Osteocyte (in vitro differentiated cells): ENCODE data around the gene SLC23A2. TPM values are rescaled to one million over a fixed set of nuclear protein-coding genes. Genes with fewer than 3 reads are reported as not detected.

ENCODE experiments used
- DNase-seq: peaks from one replicate; pipeline ENCODE4 v3.0.0; 2021; ENCODE audit warnings: mixed read lengths; ENCODE audit not compliant: unreplicated experiment; ENCODE audit errors: extremely low spot score
- H3K27ac Mint-ChIP-seq: one replicate; pipeline ENCODE4 v1.8.0; 2021; ENCODE audit warnings: mild to moderate bottlenecking, mixed read lengths; ENCODE audit not compliant: unreplicated experiment
- H3K27me3 Mint-ChIP-seq: one replicate; pipeline ENCODE4 v1.8.0; 2021; ENCODE audit warnings: mixed read lengths; ENCODE audit not compliant: unreplicated experiment
- H3K36me3 Mint-ChIP-seq: one replicate; pipeline ENCODE4 v1.8.0; 2021; ENCODE audit warnings: mixed read lengths; ENCODE audit not compliant: unreplicated experiment
- H3K4me1 Mint-ChIP-seq: one replicate; pipeline ENCODE4 v1.8.0; 2021; ENCODE audit warnings: mixed read lengths; ENCODE audit not compliant: unreplicated experiment
- H3K4me3 Mint-ChIP-seq: one replicate; pipeline ENCODE4 v1.8.0; 2021; ENCODE audit warnings: mild to moderate bottlenecking, moderate library complexity, mixed read lengths; ENCODE audit not compliant: unreplicated experiment
- H3K9me3 Mint-ChIP-seq: one replicate; pipeline ENCODE4 v1.8.0; 2021; ENCODE audit warnings: mixed read lengths; ENCODE audit not compliant: unreplicated experiment
- total RNA-seq: library from RNA; stranded (reverse); gene quantifications from 2 replicates; pipeline ENCODE4 v1.2.1, GENCODE V29; 2021
- TF ChIP-seq, protein P1 (sequence below): fragments of 200-600 bp; sonication (generic); IDR thresholded peaks from 2 replicates; pipeline ENCODE4 v1.5.0; 2021; ENCODE audit warnings: antibody characterized with exemption, mild to moderate bottlenecking, moderate library complexity

SLC23A2 gene
- total RNA-seq, 1 donor from 2014 or later, result 23.1 TPM

DNA sequence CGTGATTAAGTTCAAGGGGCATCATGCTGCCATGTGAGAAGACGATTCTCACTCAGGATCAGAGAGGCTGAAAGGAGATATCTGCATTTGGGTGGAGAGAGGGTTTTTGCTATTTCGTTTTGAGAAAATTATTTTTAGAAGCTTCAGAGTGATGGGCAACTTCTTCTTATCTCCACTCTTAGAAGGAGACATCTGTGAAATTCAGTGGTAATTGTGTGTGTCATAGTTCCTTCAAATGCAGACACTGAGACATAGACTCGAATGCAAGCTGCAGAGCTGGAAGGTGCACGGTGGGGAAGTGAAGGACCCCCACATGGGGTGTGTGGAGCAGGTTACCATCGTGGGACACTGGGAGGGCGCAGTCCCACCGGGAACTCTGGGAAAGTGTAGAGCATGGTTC lies 162.8 kb downstream of the SLC23A2 start:
- H3K4me1 Mint-ChIP-seq, result peaks cover 13% of the 10 kb centered on the region
- H3K36me3 Mint-ChIP-seq, result no peaks in the 10 kb centered on the region
- peaks cover 27% of the 10 kb centered on the region for H3K27me3 Mint-ChIP-seq
- H3K27ac Mint-ChIP-seq, result no peak overlapping the region
- DNase-seq, result no peak
- TF ChIP-seq, protein P1, sequence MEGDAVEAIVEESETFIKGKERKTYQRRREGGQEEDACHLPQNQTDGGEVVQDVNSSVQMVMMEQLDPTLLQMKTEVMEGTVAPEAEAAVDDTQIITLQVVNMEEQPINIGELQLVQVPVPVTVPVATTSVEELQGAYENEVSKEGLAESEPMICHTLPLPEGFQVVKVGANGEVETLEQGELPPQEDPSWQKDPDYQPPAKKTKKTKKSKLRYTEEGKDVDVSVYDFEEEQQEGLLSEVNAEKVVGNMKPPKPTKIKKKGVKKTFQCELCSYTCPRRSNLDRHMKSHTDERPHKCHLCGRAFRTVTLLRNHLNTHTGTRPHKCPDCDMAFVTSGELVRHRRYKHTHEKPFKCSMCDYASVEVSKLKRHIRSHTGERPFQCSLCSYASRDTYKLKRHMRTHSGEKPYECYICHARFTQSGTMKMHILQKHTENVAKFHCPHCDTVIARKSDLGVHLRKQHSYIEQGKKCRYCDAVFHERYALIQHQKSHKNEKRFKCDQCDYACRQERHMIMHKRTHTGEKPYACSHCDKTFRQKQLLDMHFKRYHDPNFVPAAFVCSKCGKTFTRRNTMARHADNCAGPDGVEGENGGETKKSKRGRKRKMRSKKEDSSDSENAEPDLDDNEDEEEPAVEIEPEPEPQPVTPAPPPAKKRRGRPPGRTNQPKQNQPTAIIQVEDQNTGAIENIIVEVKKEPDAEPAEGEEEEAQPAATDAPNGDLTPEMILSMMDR, result no peak
- H3K4me3 Mint-ChIP-seq, result no peak overlapping the region
- peaks cover 3% of the 10 kb centered on the region for H3K9me3 Mint-ChIP-seq

DNA sequence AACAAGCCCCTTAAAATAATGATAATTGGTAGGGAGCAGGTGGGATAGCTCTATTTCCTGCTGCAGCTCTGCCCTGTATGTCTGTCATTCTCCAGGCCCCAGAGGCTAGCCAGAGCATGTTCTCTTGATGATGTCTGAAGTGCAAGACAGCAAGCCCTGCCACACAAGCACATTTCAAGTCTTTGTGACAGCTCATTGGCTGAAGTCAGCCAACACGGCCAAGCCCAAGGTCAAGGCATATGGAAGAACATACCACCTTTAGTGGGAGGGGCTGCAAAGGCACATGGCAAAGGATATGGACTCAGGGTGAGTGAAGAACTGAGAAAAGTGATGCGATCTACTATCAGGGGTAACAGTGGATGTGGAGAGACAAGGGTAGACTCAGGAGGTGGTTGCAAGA lies 163.6 kb downstream of the SLC23A2 start:
- no peaks in the 10 kb centered on the region for H3K36me3 Mint-ChIP-seq
- peaks cover 32% of the 10 kb centered on the region for H3K27me3 Mint-ChIP-seq
- TF ChIP-seq, protein P1, result no peak
- no peak for DNase-seq
- H3K4me1 Mint-ChIP-seq, result peaks cover 13% of the 10 kb centered on the region
- H3K9me3 Mint-ChIP-seq, result peaks cover 3% of the 10 kb centered on the region
- H3K27ac Mint-ChIP-seq, result no peak overlapping the region
- H3K4me3 Mint-ChIP-seq, result no peak overlapping the region

GRCh38 chr20:4836935-4837334 lies 164.4 kb downstream of the SLC23A2 start:
- H3K36me3 Mint-ChIP-seq, result no peaks in the 10 kb centered on the region

GRCh38 chr20:4836473-4836872 lies 164.8 kb downstream of the SLC23A2 start:
- peaks cover 36% of the 10 kb centered on the region for H3K27me3 Mint-ChIP-seq
- H3K4me3 Mint-ChIP-seq, result no peak overlapping the region
- peaks cover 2% of the 10 kb centered on the region for H3K36me3 Mint-ChIP-seq
- H3K27ac Mint-ChIP-seq, result no peak overlapping the region
- DNase-seq, result no peak
- H3K9me3 Mint-ChIP-seq, result peaks cover 6% of the 10 kb centered on the region
- peaks cover 13% of the 10 kb centered on the region for H3K4me1 Mint-ChIP-seq
- TF ChIP-seq, protein P1, result no peak

More at GRCh38 chr20:4836935-4837334, 164.4 kb downstream of the SLC23A2 start:
- DNase-seq, result no peak
- peaks cover 13% of the 10 kb centered on the region for H3K4me1 Mint-ChIP-seq
- no peak overlapping the region for H3K27ac Mint-ChIP-seq
- peaks cover 3% of the 10 kb centered on the region for H3K9me3 Mint-ChIP-seq
- H3K4me3 Mint-ChIP-seq, result no peak overlapping the region
- peaks cover 32% of the 10 kb centered on the region for H3K27me3 Mint-ChIP-seq
- TF ChIP-seq, protein P1, result no peak

DNA sequence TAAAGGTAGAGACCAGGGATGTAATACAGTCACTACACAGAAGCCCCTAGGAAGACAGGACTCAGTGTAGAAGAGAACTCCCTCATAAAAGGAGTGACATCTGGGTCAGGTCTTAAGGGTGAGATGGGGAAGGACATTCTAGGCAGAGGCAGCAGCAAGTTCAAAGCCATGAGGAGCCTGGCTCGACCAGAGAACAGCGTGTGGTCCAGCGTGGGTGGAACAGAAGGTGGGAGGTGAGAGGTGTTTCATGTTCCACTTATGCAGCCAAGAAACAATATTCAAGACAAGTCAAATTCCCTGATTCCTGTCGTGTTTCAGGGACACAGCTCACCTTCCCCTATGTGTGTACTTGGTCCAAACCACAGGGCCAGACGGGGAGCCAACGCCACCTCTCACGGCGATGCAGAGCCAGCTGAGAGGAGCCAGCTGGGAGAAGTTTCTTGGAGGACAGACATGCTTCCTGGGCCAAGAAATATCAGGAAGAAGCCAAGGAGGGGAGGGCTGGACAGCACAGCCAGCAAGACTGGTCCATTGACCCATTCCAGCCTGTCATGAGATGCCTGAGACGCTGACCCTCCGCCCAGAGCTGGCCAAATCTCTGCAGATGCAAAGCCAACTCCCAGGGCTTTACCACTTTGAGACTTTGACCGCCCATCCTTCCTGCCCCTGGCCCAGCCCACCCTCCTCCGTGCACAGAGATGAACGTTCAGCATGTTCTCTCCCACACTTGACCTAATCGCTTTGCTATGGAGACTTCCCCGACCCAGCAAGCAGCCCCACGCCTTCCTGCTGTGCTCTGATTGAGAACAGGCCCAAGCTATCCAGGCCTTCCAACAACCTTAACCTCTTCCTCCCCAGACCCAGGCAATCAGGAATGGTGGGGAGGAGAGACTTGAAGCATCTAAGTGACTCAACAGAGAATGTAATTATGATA lies 165.8 kb downstream of the SLC23A2 start:
- Mint-ChIP-seq H3K9me3 (peaks cover 6% of the 10 kb centered on the region), H3K27me3 (peaks cover 36% of the 10 kb centered on the region)
- DNase-seq, result no peak

More for the DNA sequence above, 165.8 kb downstream of the SLC23A2 start:
- Mint-ChIP-seq H3K4me1 (peaks cover 13% of the 10 kb centered on the region), H3K4me3 (no peak overlapping the region), H3K36me3 (peaks cover 2% of the 10 kb centered on the region), H3K27ac (no peak overlapping the region)
- TF ChIP-seq, protein P1, result no peak
